Measurements from ENCODE around the gene NOL9. TPM values are rescaled to one million over a fixed set of nuclear protein-coding genes. Genes with fewer than 3 reads are reported as not detected.

The NOL9 gene
- total and polyA plus RNA-seq, 10 of the 15 experiments (the other 5 are each of a cell fraction or from before 2014, with no cell fraction given) = 3.9 to 35.9 (median 23.0) TPM

DNA sequence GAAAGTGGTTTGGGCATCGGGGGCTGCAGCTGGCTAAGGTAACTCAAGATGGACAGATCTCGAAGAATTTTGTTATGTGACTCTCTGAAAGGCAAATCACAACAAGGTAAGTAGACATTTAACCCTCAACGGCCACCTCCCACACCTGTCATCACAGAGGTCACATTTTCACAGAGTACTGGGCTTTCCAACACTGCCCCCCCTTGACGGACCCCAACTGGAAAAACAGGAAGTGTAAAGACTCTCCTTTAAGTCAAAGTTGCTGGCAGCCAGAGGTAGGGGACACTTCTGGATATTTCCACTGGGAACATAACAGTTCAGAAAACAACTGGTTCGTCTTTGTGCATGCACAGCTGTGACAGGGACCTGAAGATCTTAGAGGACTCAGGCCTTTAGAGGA lies 22.3 kb downstream of the NOL9 start:
- BruUV-seq (replicated peaks) = TSS peak; percentile 33
- no peaks in the 10 kb centered on the region for H3K9me3 ChIP-seq (replicated peaks; ENCODE audit: control insufficient read depth, insufficient read depth, low read length)
- H3K27ac ChIP-seq (ENCODE audit: control insufficient read depth, insufficient read depth) = no peak overlapping the region
- no peaks in the 10 kb centered on the region for H3K79me2 ChIP-seq (ENCODE audit: control insufficient read depth, insufficient read depth, low read length)
- 77% methylated on average over 5 of the region's 5 CpGs for WGBS (ENCODE audit: insufficient coverage, insufficient replicate concordance, low lambda C conversion rate, missing lambda C conversion rate)
- H3K4me3 ChIP-seq = no peak overlapping the region
- ChIA-PET RAD21 (ENCODE audit: unreplicated experiment) (interaction anchor here (0.6 kb wide), 1 partner anchor 100 kb away, joined by 4 read pairs; no protein-coding TSS in a partner anchor), SMC1A (ENCODE audit: uncharacterized antibody, unreplicated experiment) (no interaction called here), CTCF (no interaction called here), POLR2A (no interaction called here)
- in situ Hi-C loops (cut with MboI) = no loop called here
- H2AFZ ChIP-seq (ENCODE audit: control insufficient read depth, low read depth, low read length) = no peak overlapping the region
- no peak overlapping the region for H3K4me2 ChIP-seq (ENCODE audit: control insufficient read depth, insufficient read depth)
- peaks cover 23 to 25% of the 10 kb centered on the region in 2 experiments for H3K36me3 ChIP-seq (ENCODE audit: control insufficient read depth in 2 of 2, insufficient read depth in 2 of 2, low read length in 1 of 2)
- H3K27me3 ChIP-seq (replicated peaks in 1 of 2; ENCODE audit: control insufficient read depth in 2 of 2, insufficient read depth in 2 of 2, low read length in 1 of 2) = no peaks in the 10 kb centered on the region
- intact Hi-C loops (cut with micrococcal nuclease; ENCODE audit: unreplicated experiment) = no loop called here
- no peak overlapping the region for H3K9ac ChIP-seq (ENCODE audit: control insufficient read depth, insufficient read depth, low read length)
- no peak for ATAC-seq
- FAIRE-seq = no peak
- no peaks in the 10 kb centered on the region for H4K20me1 ChIP-seq (ENCODE audit: control insufficient read depth, insufficient read depth)
- no peaks in the 10 kb centered on the region for H3K4me1 ChIP-seq (ENCODE audit: control insufficient read depth, insufficient read depth, low read length)
- DNase-seq (ENCODE audit: low read depth, low spot score) = no peak
- no peak for TF ChIP-seq FOXM1 (IDR thresholded peaks at IDR 0.05; ENCODE audit: low read depth, low read length)
- TF ChIP-seq CBFB (IDR thresholded peaks at IDR 0.05; ENCODE audit: low read depth) = no peak
- no peak for TF ChIP-seq RAD51 (IDR thresholded peaks at IDR 0.05)
- TF ChIP-seq, protein P1, sequence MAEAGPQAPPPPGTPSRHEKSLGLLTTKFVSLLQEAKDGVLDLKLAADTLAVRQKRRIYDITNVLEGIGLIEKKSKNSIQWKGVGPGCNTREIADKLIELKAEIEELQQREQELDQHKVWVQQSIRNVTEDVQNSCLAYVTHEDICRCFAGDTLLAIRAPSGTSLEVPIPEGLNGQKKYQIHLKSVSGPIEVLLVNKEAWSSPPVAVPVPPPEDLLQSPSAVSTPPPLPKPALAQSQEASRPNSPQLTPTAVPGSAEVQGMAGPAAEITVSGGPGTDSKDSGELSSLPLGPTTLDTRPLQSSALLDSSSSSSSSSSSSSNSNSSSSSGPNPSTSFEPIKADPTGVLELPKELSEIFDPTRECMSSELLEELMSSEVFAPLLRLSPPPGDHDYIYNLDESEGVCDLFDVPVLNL (IDR thresholded peaks at IDR 0.05; ENCODE audit: low read depth, low read length) = no peak
- TF ChIP-seq ZSCAN29 (IDR thresholded peaks at IDR 0.05) = no peak
- no peak for TF ChIP-seq KLF5 (IDR thresholded peaks at IDR 0.05; ENCODE audit: partially characterized antibody)
- no peak for TF ChIP-seq EP300 (IDR thresholded peaks at IDR 0.05; ENCODE audit: borderline replicate concordance in 1 of 2, control insufficient read depth in 1 of 2, low read depth in 2 of 2, low read length in 2 of 2)
- TF ChIP-seq, protein P2, sequence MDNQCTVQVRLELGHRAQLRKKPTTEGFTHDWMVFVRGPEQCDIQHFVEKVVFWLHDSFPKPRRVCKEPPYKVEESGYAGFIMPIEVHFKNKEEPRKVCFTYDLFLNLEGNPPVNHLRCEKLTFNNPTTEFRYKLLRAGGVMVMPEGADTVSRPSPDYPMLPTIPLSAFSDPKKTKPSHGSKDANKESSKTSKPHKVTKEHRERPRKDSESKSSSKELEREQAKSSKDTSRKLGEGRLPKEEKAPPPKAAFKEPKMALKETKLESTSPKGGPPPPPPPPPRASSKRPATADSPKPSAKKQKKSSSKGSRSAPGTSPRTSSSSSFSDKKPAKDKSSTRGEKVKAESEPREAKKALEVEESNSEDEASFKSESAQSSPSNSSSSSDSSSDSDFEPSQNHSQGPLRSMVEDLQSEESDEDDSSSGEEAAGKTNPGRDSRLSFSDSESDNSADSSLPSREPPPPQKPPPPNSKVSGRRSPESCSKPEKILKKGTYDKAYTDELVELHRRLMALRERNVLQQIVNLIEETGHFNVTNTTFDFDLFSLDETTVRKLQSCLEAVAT (IDR thresholded peaks at IDR 0.05) = no peak
- TF ChIP-seq SRF (IDR thresholded peaks at IDR 0.05; ENCODE audit: low read depth in 2 of 2, low read length in 2 of 2) = no peak
- no peak for TF ChIP-seq FOXK2 (IDR thresholded peaks at IDR 0.05)
- TF ChIP-seq NFYB (IDR thresholded peaks at IDR 0.05; ENCODE audit: insufficient read depth, low read depth, low read length) = no peak
- TF ChIP-seq, protein P3, sequence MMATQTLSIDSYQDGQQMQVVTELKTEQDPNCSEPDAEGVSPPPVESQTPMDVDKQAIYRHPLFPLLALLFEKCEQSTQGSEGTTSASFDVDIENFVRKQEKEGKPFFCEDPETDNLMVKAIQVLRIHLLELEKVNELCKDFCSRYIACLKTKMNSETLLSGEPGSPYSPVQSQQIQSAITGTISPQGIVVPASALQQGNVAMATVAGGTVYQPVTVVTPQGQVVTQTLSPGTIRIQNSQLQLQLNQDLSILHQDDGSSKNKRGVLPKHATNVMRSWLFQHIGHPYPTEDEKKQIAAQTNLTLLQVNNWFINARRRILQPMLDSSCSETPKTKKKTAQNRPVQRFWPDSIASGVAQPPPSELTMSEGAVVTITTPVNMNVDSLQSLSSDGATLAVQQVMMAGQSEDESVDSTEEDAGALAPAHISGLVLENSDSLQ (IDR thresholded peaks at IDR 0.05) = no peak
- TF ChIP-seq, protein P4, sequence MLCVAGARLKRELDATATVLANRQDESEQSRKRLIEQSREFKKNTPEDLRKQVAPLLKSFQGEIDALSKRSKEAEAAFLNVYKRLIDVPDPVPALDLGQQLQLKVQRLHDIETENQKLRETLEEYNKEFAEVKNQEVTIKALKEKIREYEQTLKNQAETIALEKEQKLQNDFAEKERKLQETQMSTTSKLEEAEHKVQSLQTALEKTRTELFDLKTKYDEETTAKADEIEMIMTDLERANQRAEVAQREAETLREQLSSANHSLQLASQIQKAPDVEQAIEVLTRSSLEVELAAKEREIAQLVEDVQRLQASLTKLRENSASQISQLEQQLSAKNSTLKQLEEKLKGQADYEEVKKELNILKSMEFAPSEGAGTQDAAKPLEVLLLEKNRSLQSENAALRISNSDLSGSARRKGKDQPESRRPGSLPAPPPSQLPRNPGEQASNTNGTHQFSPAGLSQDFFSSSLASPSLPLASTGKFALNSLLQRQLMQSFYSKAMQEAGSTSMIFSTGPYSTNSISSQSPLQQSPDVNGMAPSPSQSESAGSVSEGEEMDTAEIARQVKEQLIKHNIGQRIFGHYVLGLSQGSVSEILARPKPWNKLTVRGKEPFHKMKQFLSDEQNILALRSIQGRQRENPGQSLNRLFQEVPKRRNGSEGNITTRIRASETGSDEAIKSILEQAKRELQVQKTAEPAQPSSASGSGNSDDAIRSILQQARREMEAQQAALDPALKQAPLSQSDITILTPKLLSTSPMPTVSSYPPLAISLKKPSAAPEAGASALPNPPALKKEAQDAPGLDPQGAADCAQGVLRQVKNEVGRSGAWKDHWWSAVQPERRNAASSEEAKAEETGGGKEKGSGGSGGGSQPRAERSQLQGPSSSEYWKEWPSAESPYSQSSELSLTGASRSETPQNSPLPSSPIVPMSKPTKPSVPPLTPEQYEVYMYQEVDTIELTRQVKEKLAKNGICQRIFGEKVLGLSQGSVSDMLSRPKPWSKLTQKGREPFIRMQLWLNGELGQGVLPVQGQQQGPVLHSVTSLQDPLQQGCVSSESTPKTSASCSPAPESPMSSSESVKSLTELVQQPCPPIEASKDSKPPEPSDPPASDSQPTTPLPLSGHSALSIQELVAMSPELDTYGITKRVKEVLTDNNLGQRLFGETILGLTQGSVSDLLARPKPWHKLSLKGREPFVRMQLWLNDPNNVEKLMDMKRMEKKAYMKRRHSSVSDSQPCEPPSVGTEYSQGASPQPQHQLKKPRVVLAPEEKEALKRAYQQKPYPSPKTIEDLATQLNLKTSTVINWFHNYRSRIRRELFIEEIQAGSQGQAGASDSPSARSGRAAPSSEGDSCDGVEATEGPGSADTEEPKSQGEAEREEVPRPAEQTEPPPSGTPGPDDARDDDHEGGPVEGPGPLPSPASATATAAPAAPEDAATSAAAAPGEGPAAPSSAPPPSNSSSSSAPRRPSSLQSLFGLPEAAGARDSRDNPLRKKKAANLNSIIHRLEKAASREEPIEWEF (IDR thresholded peaks at IDR 0.05; ENCODE audit: insufficient replicate concordance, low read depth, low read length) = no peak
- TF ChIP-seq, protein P5, sequence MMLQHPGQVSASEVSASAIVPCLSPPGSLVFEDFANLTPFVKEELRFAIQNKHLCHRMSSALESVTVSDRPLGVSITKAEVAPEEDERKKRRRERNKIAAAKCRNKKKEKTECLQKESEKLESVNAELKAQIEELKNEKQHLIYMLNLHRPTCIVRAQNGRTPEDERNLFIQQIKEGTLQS (IDR thresholded peaks at IDR 0.05; ENCODE audit: borderline replicate concordance, extremely low read depth, low read depth, low read length) = no peak
- TF ChIP-seq CEBPB (IDR thresholded peaks at IDR 0.05; ENCODE audit: borderline replicate concordance in 1 of 2, low read depth in 2 of 2, low read length in 2 of 2) = no peak
- TF ChIP-seq PAX5 (IDR thresholded peaks at IDR 0.05; ENCODE audit: borderline replicate concordance, low read depth, low read length) = no peak
